ENCODE data around the gene CUL1.
"Not testable (repeated sequence)": the region's sequence is repeated elsewhere in the genome, so short reads cannot be mapped to it uniquely, and the experiment has no call there.

Gene CUL1

DNA sequence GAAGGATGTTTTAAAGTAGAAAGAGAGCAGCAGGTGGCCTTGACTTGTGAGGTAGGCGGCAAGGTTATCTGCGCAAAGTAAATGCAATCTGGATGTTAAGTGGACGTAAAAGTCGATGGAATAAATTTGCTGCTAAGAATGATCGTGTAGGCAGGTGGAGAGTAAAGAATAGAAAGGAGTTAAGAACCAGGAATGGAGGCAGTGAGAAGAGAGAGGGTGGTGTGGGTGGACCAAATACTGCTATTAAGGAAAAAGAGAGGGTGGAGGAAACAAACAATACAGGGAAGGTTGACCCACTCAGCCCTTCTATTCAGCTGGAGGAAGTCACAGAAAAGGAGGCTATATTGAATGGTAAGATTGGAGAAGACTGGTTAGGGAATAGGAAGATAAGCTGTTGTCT, 1.9 kb upstream of the CUL1 start:
- peak overlapping the region; percentile 85; the same call in 1 of the 2 replicates for H3K27ac ChIP-seq (ENCODE audit: low read depth, low read length)
- peaks cover 17% of the 10 kb centered on the region for H3K4me1 ChIP-seq (ENCODE audit: control insufficient read depth, insufficient read depth, low read length, unreplicated experiment)

DNA sequence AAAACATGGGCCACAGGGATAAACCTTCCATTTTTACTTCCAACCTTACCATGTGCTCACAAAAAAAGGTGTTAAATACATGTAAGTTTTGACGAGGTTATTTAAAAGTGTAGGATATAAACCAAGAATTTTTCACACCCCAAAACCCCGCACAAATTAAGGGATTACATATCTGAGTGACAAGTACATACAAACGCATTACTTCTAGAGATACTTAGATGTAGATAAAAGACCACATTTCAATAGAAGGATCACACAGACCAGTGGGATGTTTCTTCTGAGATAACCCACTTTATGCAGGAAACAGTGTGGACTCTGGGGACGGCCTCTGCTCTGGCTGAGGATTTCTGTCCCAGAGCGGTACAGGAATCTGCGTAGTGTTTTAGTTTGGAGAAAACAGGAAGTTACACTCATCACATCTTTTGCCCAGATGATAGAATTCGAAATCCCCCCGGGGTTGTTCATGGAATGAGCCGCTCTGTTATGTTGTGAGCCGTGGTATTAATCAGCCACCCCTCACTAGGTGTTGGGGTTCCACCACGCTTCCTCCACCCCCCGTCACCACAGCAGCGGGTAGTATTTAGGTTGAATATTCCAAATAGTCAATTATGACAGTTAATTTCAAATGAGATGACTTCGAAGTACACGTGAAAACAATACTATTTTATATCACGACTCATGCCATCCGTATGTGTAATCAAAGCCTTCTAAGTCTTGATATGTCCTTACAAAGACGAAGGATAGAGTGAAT, 1.3 kb upstream of the CUL1 start:
- peak overlapping the region; percentile 68 for H2AFZ ChIP-seq (ENCODE audit: low read length, unreplicated experiment)
- H3K36me3 ChIP-seq (ENCODE audit: insufficient read depth, low read length) = no peaks in the 10 kb centered on the region
- no peaks in the 10 kb centered on the region for H3K27me3 ChIP-seq (ENCODE audit: insufficient read depth, low read length)
- H3K4me1 ChIP-seq (ENCODE audit: control insufficient read depth, insufficient read depth, low read length, unreplicated experiment) = peaks cover 22% of the 10 kb centered on the region
- peak overlapping the region; percentile 85 for H3K27ac ChIP-seq (ENCODE audit: low read depth, low read length)
- H3K79me2 ChIP-seq (ENCODE audit: control insufficient read depth, insufficient read depth, low read length, unreplicated experiment) = peaks cover 31% of the 10 kb centered on the region
- peak overlapping the region; percentile 94 for H3K4me3 ChIP-seq (ENCODE audit: low read depth, low read length)

More for the DNA sequence above, 1.9 kb upstream of the CUL1 start:
- peak overlapping the region; percentile 94 for H3K4me3 ChIP-seq (ENCODE audit: low read depth, low read length)
- no peaks in the 10 kb centered on the region for H3K27me3 ChIP-seq (ENCODE audit: insufficient read depth, low read length)
- no peak overlapping the region for H2AFZ ChIP-seq (ENCODE audit: low read length, unreplicated experiment)
- H3K36me3 ChIP-seq (ENCODE audit: insufficient read depth, low read length) = no peaks in the 10 kb centered on the region
- H3K79me2 ChIP-seq (ENCODE audit: control insufficient read depth, insufficient read depth, low read length, unreplicated experiment) = peaks cover 25% of the 10 kb centered on the region

DNA sequence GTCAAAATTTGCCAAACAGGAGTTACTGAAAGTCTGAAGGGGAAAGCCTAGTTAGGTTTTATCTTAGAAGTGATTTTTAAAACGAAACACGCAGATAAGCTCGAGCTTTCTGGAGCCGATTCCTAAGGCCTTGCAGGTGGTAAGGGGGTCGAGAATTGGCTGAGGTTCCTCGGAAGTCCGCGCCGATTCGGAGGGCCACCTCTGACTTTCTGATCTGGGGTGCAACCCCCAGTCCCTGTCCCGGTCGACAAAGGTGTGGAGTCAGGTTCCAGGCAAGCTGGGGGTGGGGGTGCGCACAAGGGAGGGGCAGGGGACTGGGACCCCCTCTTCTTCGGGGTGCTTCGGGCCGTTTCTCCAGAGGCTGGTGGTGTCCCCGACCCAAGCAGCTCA, 701 bp upstream of the CUL1 start:
- H2AFZ ChIP-seq (ENCODE audit: low read length, unreplicated experiment) = peak overlapping the region; percentile 68
- H3K4me3 ChIP-seq (ENCODE audit: low read depth, low read length) = peak overlapping the region; percentile 94
- H3K27ac ChIP-seq (ENCODE audit: low read depth, low read length) = peak overlapping the region; percentile 85
- peaks cover 37% of the 10 kb centered on the region for H3K79me2 ChIP-seq (ENCODE audit: control insufficient read depth, insufficient read depth, low read length, unreplicated experiment)
- H3K27me3 ChIP-seq (ENCODE audit: insufficient read depth, low read length) = no peaks in the 10 kb centered on the region
- no peaks in the 10 kb centered on the region for H3K36me3 ChIP-seq (ENCODE audit: insufficient read depth, low read length)
- H3K4me1 ChIP-seq (ENCODE audit: control insufficient read depth, insufficient read depth, low read length, unreplicated experiment) = peaks cover 28% of the 10 kb centered on the region

DNA sequence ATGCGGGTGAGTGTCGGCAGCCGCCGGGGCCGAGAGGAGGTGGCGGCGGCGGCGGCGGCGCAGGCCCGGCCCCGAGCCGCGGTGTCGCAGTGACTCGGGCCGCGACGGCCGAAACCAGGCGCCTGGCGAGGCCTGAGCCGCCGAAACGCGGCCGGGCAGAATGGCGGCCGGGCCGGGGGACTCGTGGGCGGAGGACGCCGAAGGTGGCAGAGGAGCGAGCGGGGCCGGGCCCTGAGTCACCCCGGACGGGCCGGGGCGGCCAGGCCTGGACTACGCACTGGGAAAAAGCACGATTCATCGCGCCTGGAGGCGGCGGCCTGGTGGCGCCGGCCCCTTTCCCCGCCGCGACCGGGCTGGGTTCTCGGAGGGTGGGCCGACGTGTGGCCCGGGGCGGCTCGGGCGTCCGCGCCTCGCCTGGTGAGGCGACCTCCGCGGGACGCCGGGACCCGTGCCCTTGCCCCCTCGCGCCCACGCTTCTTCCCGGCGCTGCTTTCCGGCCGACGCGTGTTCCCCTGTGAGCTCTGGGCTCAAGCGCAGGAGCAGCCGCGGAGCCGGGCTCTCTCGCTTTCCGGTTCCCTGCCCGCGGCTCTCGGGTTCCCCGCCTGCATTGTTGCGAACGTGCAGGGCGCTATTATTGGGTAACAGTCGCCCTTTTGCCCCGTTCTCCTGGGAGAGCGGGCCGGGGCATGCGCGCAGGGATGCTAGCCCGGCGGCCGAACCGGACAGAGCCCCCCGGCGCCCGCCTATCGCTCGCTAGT, 500 bp downstream of the CUL1 start:
- Histone ChIP-seq H3K27ac (ENCODE audit: low read depth, low read length) (peak overlapping the region; percentile 85), H3K4me1 (ENCODE audit: control insufficient read depth, insufficient read depth, low read length, unreplicated experiment) (peaks cover 31% of the 10 kb centered on the region), H3K36me3 (ENCODE audit: insufficient read depth, low read length) (no peaks in the 10 kb centered on the region), H3K27me3 (ENCODE audit: insufficient read depth, low read length) (no peaks in the 10 kb centered on the region), H3K4me3 (ENCODE audit: low read depth, low read length) (peak overlapping the region; percentile 94), H3K79me2 (ENCODE audit: control insufficient read depth, insufficient read depth, low read length, unreplicated experiment) (peaks cover 49% of the 10 kb centered on the region), H2AFZ (ENCODE audit: low read length, unreplicated experiment) (peak overlapping the region; percentile 72)

DNA sequence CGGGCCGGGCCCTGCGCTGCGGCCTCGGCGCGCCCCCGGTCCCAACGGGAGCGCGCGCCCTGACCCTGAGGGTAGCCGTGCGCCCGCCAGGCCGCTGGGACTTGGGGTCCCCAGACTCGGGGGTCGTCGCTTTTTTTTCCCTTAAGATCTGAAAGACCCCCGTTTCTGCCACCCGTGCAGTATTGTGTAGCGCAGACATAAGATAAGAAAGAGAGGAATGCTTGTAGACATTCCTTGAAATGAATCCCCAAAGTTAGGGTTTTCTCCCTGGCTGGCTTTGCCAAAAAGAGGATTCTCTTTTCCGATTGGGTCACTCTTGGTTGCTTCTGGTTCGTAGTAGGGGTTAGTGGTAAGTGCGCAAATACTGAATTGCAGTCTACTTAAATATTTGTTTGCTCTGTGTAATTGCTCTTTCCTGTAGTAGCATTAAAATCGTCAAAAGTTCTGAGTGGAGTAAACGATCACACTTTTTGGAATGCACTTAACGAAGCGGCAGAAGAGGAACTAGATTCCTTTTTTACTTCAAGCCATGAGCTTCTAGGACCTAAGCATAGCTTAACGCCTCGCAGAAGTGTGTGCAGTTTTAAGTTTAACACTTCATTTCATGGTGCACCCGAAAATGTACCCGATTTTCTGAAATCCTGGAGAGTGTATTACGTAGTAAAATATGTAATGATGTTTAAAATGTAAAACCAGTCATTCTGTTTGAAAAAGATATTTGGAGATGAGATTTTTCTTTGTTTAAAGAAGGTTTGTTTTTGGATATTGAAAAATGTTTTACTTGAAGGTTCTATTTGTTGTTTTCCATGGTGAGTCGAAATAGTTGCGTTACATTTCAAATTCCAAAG, 1.3 kb downstream of the CUL1 start:
- Histone ChIP-seq H3K4me1 (ENCODE audit: control insufficient read depth, insufficient read depth, low read length, unreplicated experiment) (peaks cover 31% of the 10 kb centered on the region), H3K27me3 (ENCODE audit: insufficient read depth, low read length) (no peaks in the 10 kb centered on the region), H2AFZ (ENCODE audit: low read length, unreplicated experiment) (peak overlapping the region; percentile 67), H3K79me2 (ENCODE audit: control insufficient read depth, insufficient read depth, low read length, unreplicated experiment) (peaks cover 57% of the 10 kb centered on the region), H3K36me3 (ENCODE audit: insufficient read depth, low read length) (no peaks in the 10 kb centered on the region), H3K4me3 (ENCODE audit: low read depth, low read length) (peak overlapping the region; percentile 94), H3K27ac (ENCODE audit: low read depth, low read length) (peak overlapping the region; percentile 85)

DNA sequence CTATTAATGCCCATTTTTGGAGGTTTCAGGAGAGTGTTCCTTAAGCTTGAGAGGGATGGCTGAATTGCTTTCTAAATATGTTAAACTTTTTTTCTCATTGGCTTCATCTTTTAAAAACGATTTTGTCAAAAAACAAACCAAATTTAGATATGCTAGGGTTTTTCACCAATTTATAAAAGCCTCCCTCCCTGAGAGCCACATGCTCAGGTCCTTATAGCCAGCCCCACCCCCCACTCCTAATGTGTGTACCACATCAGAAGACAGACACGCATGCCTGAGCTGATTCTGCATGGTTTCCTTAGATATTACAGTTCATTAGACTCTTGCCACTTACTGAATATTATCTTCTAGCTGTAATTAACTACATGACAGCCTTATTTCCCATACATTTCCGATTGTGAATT, 2.0 kb downstream of the CUL1 start:
- H3K4me1 ChIP-seq (ENCODE audit: control insufficient read depth, insufficient read depth, low read length, unreplicated experiment) = peaks cover 31% of the 10 kb centered on the region

DNA sequence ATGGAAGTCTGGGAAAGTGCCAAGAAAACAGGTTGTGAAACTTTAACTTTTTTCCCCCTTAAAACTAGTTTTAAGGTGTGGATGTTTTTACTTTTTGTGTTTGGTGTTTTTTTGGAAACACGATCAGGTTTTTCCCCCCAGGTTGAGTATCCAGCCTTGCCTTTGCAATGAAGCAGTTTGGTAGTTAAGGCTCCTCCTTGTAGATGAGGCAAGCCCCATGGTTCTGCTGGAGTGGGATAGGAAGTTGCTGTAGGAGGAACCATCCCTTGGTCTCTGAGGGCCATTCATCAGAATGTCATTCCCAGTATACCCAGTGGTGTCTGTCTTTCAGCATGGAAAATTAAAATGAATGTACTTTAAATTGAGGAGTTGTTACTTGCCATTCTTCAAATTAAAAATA, 2.7 kb downstream of the CUL1 start:
- Histone ChIP-seq H3K4me3 (ENCODE audit: low read depth, low read length) (peak overlapping the region; percentile 94), H3K27me3 (ENCODE audit: insufficient read depth, low read length) (no peaks in the 10 kb centered on the region), H3K36me3 (ENCODE audit: insufficient read depth, low read length) (no peaks in the 10 kb centered on the region), H3K27ac (ENCODE audit: low read depth, low read length) (no peak overlapping the region), H3K4me1 (ENCODE audit: control insufficient read depth, insufficient read depth, low read length, unreplicated experiment) (peaks cover 31% of the 10 kb centered on the region), H3K79me2 (ENCODE audit: control insufficient read depth, insufficient read depth, low read length, unreplicated experiment) (peaks cover 71% of the 10 kb centered on the region), H2AFZ (ENCODE audit: low read length, unreplicated experiment) (no peak overlapping the region)

More for the DNA sequence above, 2.0 kb downstream of the CUL1 start:
- Histone ChIP-seq H3K27me3 (ENCODE audit: insufficient read depth, low read length) (no peaks in the 10 kb centered on the region), H3K36me3 (ENCODE audit: insufficient read depth, low read length) (no peaks in the 10 kb centered on the region), H2AFZ (ENCODE audit: low read length, unreplicated experiment) (no peak overlapping the region), H3K79me2 (ENCODE audit: control insufficient read depth, insufficient read depth, low read length, unreplicated experiment) (peaks cover 64% of the 10 kb centered on the region), H3K27ac (ENCODE audit: low read depth, low read length) (peak overlapping the region; percentile 85), H3K4me3 (ENCODE audit: low read depth, low read length) (peak overlapping the region; percentile 94)

DNA sequence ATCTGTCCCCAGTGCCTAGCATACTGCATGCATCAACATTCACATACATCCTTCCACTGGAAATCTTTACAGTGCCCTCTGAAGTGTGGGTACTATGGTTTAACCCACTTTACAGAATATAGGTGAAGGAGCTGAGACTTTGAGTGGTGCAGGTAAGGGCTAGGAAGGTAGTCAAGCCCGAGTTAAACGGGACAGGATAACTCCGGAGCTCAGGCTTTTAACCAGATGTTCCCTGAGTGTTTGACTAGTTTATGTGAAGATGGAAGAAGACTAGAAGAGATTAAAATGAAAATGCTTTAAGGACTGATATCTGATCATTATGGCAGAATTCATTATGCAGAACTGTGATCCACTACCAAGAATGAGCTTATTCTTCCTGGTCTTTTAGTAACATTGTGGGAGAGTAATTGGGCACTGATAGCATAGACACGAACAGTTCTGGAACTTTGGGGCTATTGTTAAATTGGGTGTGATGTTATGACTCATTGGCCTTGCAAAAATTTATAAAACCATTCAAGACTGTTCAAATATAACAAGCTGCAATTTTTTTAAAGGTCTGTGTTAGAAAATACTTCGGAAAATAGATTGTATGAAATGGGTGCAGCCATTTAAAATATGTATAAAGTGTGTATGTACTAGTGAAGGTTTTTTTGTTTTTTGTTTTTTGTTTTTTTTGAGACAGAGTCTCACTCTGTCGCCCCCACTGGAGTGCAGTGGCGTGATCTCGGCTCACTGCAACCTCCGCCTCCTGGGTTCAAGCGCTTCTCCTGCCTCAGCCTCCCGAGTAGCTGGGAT, 4.4 kb downstream of the CUL1 start:
- Histone ChIP-seq H3K27ac (ENCODE audit: low read depth, low read length) (no peak overlapping the region), H3K4me3 (ENCODE audit: low read depth, low read length) (no peak overlapping the region), H3K36me3 (ENCODE audit: insufficient read depth, low read length) (no peaks in the 10 kb centered on the region), H3K4me1 (ENCODE audit: control insufficient read depth, insufficient read depth, low read length, unreplicated experiment) (peaks cover 26% of the 10 kb centered on the region), H3K27me3 (ENCODE audit: insufficient read depth, low read length) (no peaks in the 10 kb centered on the region), H3K79me2 (ENCODE audit: control insufficient read depth, insufficient read depth, low read length, unreplicated experiment) (peaks cover 87% of the 10 kb centered on the region), H2AFZ (ENCODE audit: low read length, unreplicated experiment) (no peak overlapping the region)

DNA sequence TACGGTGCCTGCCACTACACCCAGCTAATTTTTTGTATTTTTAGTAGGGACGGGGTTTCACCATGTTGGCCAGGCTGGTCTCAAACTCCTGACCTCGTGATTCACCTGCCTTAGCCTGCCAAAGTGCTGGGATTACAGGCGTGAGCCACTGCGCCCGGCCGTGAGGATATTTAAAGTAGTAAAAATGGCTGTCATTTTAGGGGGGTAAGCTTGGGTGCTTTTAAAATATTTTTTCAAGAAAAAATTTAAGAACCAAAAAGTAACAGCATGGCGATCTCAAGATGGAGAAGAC, 4.9 kb downstream of the CUL1 start:
- not testable (repeated sequence) for H3K27me3 ChIP-seq (ENCODE audit: insufficient read depth, low read length); H3K4me3 ChIP-seq (ENCODE audit: low read depth, low read length); H3K36me3 ChIP-seq (ENCODE audit: insufficient read depth, low read length); H2AFZ ChIP-seq (ENCODE audit: low read length, unreplicated experiment); H3K27ac ChIP-seq (ENCODE audit: low read depth, low read length)
- Histone ChIP-seq H3K4me1 (ENCODE audit: control insufficient read depth, insufficient read depth, low read length, unreplicated experiment) (peaks cover 26% of the 10 kb centered on the region), H3K79me2 (ENCODE audit: control insufficient read depth, insufficient read depth, low read length, unreplicated experiment) (peaks cover 93% of the 10 kb centered on the region)

DNA sequence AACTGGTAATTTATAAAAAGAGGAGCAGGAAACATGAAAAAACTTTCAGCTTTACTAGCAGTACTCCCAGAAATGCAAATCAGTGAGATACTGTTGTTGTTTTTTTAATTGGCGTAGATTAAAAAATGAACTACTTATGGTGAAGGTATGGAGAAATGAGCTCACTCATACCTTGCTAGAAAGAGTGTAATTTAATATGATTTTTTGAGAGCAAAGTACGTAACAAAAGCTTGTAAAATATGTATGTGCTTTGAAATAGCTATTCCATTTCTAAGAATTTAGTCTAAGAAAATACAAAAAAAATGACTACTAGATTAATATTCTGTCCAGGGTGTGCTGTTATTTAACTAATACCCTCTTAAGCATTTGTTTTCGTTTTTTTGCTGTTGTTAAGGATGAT, 5.5 kb downstream of the CUL1 start:
- Histone ChIP-seq H2AFZ (ENCODE audit: low read length, unreplicated experiment) (no peak overlapping the region), H3K4me1 (ENCODE audit: control insufficient read depth, insufficient read depth, low read length, unreplicated experiment) (peaks cover 26% of the 10 kb centered on the region), H3K36me3 (ENCODE audit: insufficient read depth, low read length) (no peaks in the 10 kb centered on the region), H3K79me2 (ENCODE audit: control insufficient read depth, insufficient read depth, low read length, unreplicated experiment) (peaks cover 98% of the 10 kb centered on the region), H3K27me3 (ENCODE audit: insufficient read depth, low read length) (no peaks in the 10 kb centered on the region), H3K27ac (ENCODE audit: low read depth, low read length) (no peak overlapping the region), H3K4me3 (ENCODE audit: low read depth, low read length) (no peak overlapping the region)

All from ACC112 (cell line).